SK-N-SH (cell line): ENCODE measurements around the gene TDRKH. TPM values are rescaled to one million over a fixed set of nuclear protein-coding genes. Genes with fewer than 3 reads are reported as not detected.
A peak's percentile ranks its signal among the peaks of the same experiment; 100 is the strongest.
"Not testable (repeated sequence)": the region's sequence is repeated elsewhere in the genome, so short reads cannot be mapped to it uniquely, and the experiment has no call there.

Source experiments
- CTCF ChIA-PET: fragments of 300-600, 350-600 bp; formaldehyde crosslinking; extraction: SDS; loops from one replicate; lab custom pipeline; 2021; lab: Yijun Ruan, JAX
- POLR2A ChIA-PET: fragments of 350-600 bp; sonication (Branson Sonifier 250); formaldehyde crosslinking; extraction: SDS; loops from one replicate; lab custom pipeline; 2020; ENCODE audit warnings: antibody characterized with exemption, inconsistent platforms; lab: Yijun Ruan, JAX
- DNase-seq: peaks from one replicate; pipeline ENCODE4 v3.0.0; 2012
- H2AFZ ChIP-seq: fragments of 200-600 bp; sonication (generic); 2 replicates; pipeline ENCODE4 v1.8.1; 2016; ENCODE audit warnings: antibody characterized with exemption, mild to moderate bottlenecking, low read depth
- H3F3A ChIP-seq: fragments of 200-600 bp; sonication (generic); replicated peaks from 2 replicates; pipeline ENCODE3; 2016; ENCODE audit warnings: antibody characterized with exemption, mild to moderate bottlenecking; ENCODE audit not compliant: insufficient read depth
- H3K27ac ChIP-seq, 2 experiments: fragments of 200-500 bp in 1 of 2; fragments of 200-600 bp in 1 of 2; sonication (Bioruptor generic) in 1 of 2; sonication (generic), shearing (Covaris generic) in 1 of 2; 2 replicates each; pipeline versions ENCODE4 v1.5.1 to v1.6.1; 2014 to 2016; ENCODE audit warnings: low read depth in 2 of 2, inconsistent platforms in 1 of 2, low read length in 1 of 2, mild to moderate bottlenecking in 1 of 2, mixed read lengths in 1 of 2
- H3K27me3 ChIP-seq: fragments of 200-600 bp; sonication (generic), shearing (Covaris generic); 2 replicates; pipeline ENCODE4 v1.6.1; 2016; ENCODE audit warnings: mixed run types; ENCODE audit not compliant: insufficient read depth
- H3K36me3 ChIP-seq, 2 experiments: fragments of 200-500 bp in 1 of 2; fragments of 200-600 bp in 1 of 2; sonication (Bioruptor generic) in 1 of 2; sonication (generic) in 1 of 2; replicated peaks in 1 of 2; 2 replicates each; pipeline versions ENCODE3 to v1.5.1; 2014 to 2016; ENCODE audit warnings: low read length in 1 of 2, mild to moderate bottlenecking in 1 of 2; ENCODE audit not compliant: insufficient read depth in 2 of 2, control insufficient read depth in 1 of 2
- H3K4me1 ChIP-seq, 2 experiments: fragments of 200-500 bp in 1 of 2; fragments of 200-600 bp in 1 of 2; sonication (Bioruptor generic) in 1 of 2; sonication (generic), shearing (Covaris generic) in 1 of 2; 2 replicates each; pipeline versions ENCODE4 v1.5.1 to v1.6.1; 2014 to 2016; ENCODE audit warnings: low read depth in 1 of 2, low read length in 1 of 2, mixed run types in 1 of 2; ENCODE audit not compliant: insufficient read depth in 2 of 2, control insufficient read depth in 1 of 2
- H3K4me2 ChIP-seq: fragments of 200-600 bp; sonication (generic), shearing (Covaris generic); 2 replicates; pipeline ENCODE4 v1.6.1; 2017; ENCODE audit warnings: mixed run types
- H3K4me3 ChIP-seq, 2 experiments: fragments of 200-500 bp in 1 of 2; fragments of 200-600 bp in 1 of 2; sonication (Bioruptor generic) in 1 of 2; sonication (generic), shearing (Covaris generic) in 1 of 2; 2 replicates each; pipeline versions ENCODE4 v1.5.1 to v1.8.1; 2014 to 2016; ENCODE audit warnings: low read depth in 2 of 2, inconsistent platforms in 1 of 2, low read length in 1 of 2, mild to moderate bottlenecking in 1 of 2, mixed read lengths in 1 of 2, moderate library complexity in 1 of 2
- H3K79me2 ChIP-seq: fragments of 200-600 bp; sonication (generic); 2 replicates; pipeline ENCODE4 v1.8.1; 2017; ENCODE audit warnings: mild to moderate bottlenecking; ENCODE audit not compliant: insufficient read depth
- H3K9ac ChIP-seq: fragments of 200-600 bp; sonication (generic); 2 replicates; pipeline ENCODE4 v1.6.1; 2017; ENCODE audit warnings: mixed run types
- H3K9me2 ChIP-seq: fragments of 200-600 bp; sonication (generic); 2 replicates; pipeline ENCODE4 v1.6.1; 2017; ENCODE audit warnings: mixed run types
- H3K9me3 ChIP-seq: fragments of 200-600 bp; sonication (generic); 2 replicates; pipeline ENCODE4 v1.6.1; 2017; ENCODE audit warnings: mixed run types, mild to moderate bottlenecking, moderate library complexity
- H4K20me1 ChIP-seq: fragments of 200-600 bp; sonication (generic); 2 replicates; pipeline ENCODE4 v1.6.1; 2017; ENCODE audit warnings: mild to moderate bottlenecking, mixed run types; ENCODE audit not compliant: insufficient read depth
- CHD2 ChIP-seq: fragments of 150-350 bp; IDR thresholded peaks from 2 replicates; pipeline ENCODE4 v1.6.1; 2018; ENCODE audit warnings: low read length; ENCODE audit not compliant: partially characterized antibody
- EP300 ChIP-seq, 2 experiments: IDR thresholded peaks; 2 replicates each; pipeline versions ENCODE4 v1.4.0 to v1.6.1; 2012; ENCODE audit warnings: borderline replicate concordance in 1 of 2, low read depth in 1 of 2, low read length in 1 of 2
- EZH2phosphoT487 ChIP-seq: fragments of 200-600 bp; sonication (generic); IDR thresholded peaks from 2 replicates; pipeline ENCODE4 v1.6.1; 2017; ENCODE audit warnings: low read depth, mixed run types, mild to moderate bottlenecking, antibody characterized with exemption, moderate library complexity, borderline replicate concordance
- FOSL2 ChIP-seq: IDR thresholded peaks from 2 replicates; pipeline ENCODE4 v1.4.0; 2012; ENCODE audit warnings: low read depth, mild to moderate bottlenecking, moderate library complexity, borderline replicate concordance
- FOXJ3 ChIP-seq: sonication (generic); formaldehyde crosslinking; IDR thresholded peaks from 2 replicates; pipeline ENCODE4 v1.5.1; 2020; ENCODE audit warnings: mild to moderate bottlenecking, missing genetic modification reagents
- GABPA ChIP-seq: IDR thresholded peaks from 2 replicates; pipeline ENCODE4 v1.4.0; 2012; ENCODE audit warnings: low read depth, mild to moderate bottlenecking
- MEF2A ChIP-seq: IDR thresholded peaks from 2 replicates; pipeline ENCODE4 v1.4.0; 2012; ENCODE audit warnings: low read depth, borderline replicate concordance
- MXI1 ChIP-seq: IDR thresholded peaks from 2 replicates; pipeline ENCODE4 v1.6.1; 2012; ENCODE audit warnings: mild to moderate bottlenecking, low read depth, low read length, improper control_type of control experiment
- NFIC ChIP-seq: IDR thresholded peaks from 2 replicates; pipeline ENCODE4 v1.4.0; 2012; ENCODE audit warnings: borderline replicate concordance
- RAD21 ChIP-seq: IDR thresholded peaks from 2 replicates; pipeline ENCODE4 v1.6.1; 2012; ENCODE audit warnings: mild to moderate bottlenecking, low read length
- RCOR1 ChIP-seq: fragments of 150-350 bp; IDR thresholded peaks from 2 replicates; pipeline ENCODE4 v1.6.1; 2017; ENCODE audit warnings: antibody characterized with exemption, low read length
- RFX5 ChIP-seq: IDR thresholded peaks from 2 replicates; pipeline ENCODE4 v1.6.1; 2012; ENCODE audit warnings: mild to moderate bottlenecking, improper control_type of control experiment, low read length
- SMC3 ChIP-seq: IDR thresholded peaks from 2 replicates; pipeline ENCODE4 v1.6.1; 2012; ENCODE audit warnings: low read depth, low read length, improper control_type of control experiment
- TAF1 ChIP-seq: IDR thresholded peaks from 2 replicates; pipeline ENCODE4 v1.6.1; 2012; ENCODE audit warnings: low read depth, mild to moderate bottlenecking, low read length, moderate library complexity, borderline replicate concordance
- YY1 ChIP-seq: IDR thresholded peaks from 2 replicates; pipeline ENCODE4 v1.4.0; 2012; ENCODE audit warnings: low read depth, mild to moderate bottlenecking
- WGBS: methylation state at CpG from one replicate; pipeline ENCODE4 v1.1.6; 2017; ENCODE audit warnings: low lambda C conversion rate; 5-methylcytosine and 5-hydroxymethylcytosine counted together
- polyA plus RNA-seq, 3 experiments: library from polyadenylated mRNA; depleted of rRNA; stranded (reverse); fragments of >200 nt; gene quantifications; 2 replicates each; pipeline ENCODE4 v1.2.3, GENCODE V29; 2012
- TF ChIP-seq, protein P1 (sequence below): IDR thresholded peaks from 2 replicates; pipeline ENCODE4 v1.4.0; 2012; ENCODE audit warnings: low read depth, borderline replicate concordance

Gene TDRKH
- polyA plus RNA-seq, 1 of the 3 experiments (the other 2 are of a cell fraction): 1.9 TPM

DNA sequence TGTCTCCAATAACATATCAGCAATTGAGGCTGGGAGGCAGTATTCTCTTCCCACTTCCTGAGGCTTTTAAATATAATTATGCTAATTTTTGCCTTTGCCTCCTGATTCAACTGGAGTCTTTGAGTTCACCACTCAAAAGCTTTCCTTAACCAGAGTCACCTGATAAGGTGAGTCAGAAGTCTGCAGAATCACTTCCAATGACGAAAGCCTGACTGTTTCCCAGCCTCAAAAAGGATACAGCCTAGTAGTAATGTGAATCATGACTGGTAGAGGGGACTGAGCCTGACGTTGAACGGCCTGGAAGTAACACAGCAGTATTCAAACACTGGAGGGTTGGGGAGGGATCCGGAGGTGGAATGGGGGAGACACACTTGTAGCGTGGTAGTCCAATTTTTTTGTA lies 16.6 kb downstream of the TDRKH start:
- CTCF ChIA-PET: no interaction called here
- H3K4me2 ChIP-seq: no peak overlapping the region
- 63% methylated on average over 5 of the region's 5 CpGs for WGBS
- no peaks in the 10 kb centered on the region for H3K9me3 ChIP-seq
- peaks cover 3 to 13% of the 10 kb centered on the region in 2 experiments for H3K36me3 ChIP-seq
- no peaks in the 10 kb centered on the region for H3K27me3 ChIP-seq
- POLR2A ChIA-PET: no interaction called here
- H4K20me1 ChIP-seq: no peaks in the 10 kb centered on the region
- no peaks in the 10 kb centered on the region for H3F3A ChIP-seq
- H3K9me2 ChIP-seq: no peaks in the 10 kb centered on the region
- H3K79me2 ChIP-seq: no peaks in the 10 kb centered on the region
- H2AFZ ChIP-seq: no peak overlapping the region
- H3K4me3 ChIP-seq: no peak overlapping the region
- TF ChIP-seq CHD2 (no peak), EZH2phosphoT487 (no peak)
- H3K4me1 ChIP-seq: no peaks in the 10 kb centered on the region
- no peak overlapping the region for H3K9ac ChIP-seq
- H3K27ac ChIP-seq: no peak overlapping the region
- DNase-seq: no peak

DNA sequence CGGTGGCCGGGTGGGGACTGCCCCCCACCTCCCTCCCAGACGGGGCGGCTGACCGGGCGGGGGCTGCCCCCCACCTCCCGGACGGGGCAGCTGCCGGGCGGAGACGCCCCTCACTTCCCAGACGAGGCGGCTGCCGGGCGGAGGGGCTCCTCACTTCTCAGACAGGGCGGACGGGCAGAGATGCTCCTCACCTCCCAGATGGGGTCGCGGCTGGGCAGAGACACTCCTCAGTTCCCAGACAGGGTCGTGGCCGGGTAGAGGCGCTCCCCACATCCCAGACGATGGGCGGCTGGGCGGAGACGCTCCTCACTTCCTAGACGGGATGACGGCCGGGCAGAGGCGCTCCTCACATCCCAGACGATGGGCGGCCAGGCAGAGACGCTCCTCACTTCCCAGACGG lies 21.0 kb downstream of the TDRKH start:
- CTCF ChIA-PET: not testable (repeated sequence)

DNA sequence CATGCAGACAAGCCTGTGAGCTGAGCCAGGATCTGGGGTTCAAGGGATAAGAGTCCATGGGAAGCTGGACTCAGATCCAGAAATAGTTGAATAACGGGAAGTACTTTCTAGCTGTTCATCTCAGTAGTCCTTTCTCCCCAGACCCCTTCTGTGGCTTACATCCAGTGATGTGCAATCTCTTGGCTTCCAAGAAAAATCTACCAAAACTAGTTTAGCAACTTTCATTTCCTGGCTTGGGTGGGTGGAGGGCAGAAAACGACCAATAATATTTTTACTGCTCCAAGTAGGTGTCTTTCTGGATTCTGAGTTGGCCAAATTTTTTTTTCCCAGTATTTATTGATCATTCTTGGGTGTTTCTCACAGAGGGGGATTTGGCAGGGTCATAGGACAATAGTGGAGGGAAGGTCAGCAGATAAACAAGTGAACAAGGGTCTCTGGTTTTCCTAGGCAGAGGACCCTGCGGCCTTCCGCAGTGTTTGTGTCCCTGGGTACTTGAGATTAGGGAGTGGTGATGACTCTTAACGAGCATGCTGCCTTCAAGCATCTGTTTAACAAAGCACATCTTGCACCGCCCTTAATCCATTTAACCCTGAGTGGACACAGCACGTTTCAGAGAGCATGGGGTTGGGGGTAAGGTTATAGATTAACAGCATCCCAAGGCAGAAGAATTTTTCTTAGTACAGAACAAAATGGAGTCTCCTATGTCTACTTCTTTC lies 21.8 kb downstream of the TDRKH start:
- H3K4me1 ChIP-seq, H2AFZ ChIP-seq, H3K4me2 ChIP-seq, H3K9ac ChIP-seq, H3K36me3 ChIP-seq, H3K9me3 ChIP-seq, H3F3A ChIP-seq, H4K20me1 ChIP-seq, H3K9me2 ChIP-seq, H3K27ac ChIP-seq, POLR2A ChIA-PET, H3K79me2 ChIP-seq, H3K27me3 ChIP-seq, H3K4me3 ChIP-seq, DNase-seq: not testable (repeated sequence)
- 49% methylated on average over 3 of the region's 7 CpGs for WGBS
- CTCF ChIA-PET: interaction anchor here (1.5 kb wide), 1 partner anchor 67 kb away, joined by 5 read pairs; no protein-coding TSS in a partner anchor

More for the DNA sequence above, 21.0 kb downstream of the TDRKH start:
- H3K27me3 ChIP-seq, H3K9me3 ChIP-seq, H3K4me1 ChIP-seq, POLR2A ChIA-PET, H2AFZ ChIP-seq, H3K79me2 ChIP-seq, DNase-seq, H3K4me3 ChIP-seq, H4K20me1 ChIP-seq, H3K27ac ChIP-seq, H3K4me2 ChIP-seq, H3K36me3 ChIP-seq, H3K9me2 ChIP-seq, H3F3A ChIP-seq, H3K9ac ChIP-seq: not testable (repeated sequence)
- WGBS: no CpG with 5 or more reads among the region's 34 CpGs

DNA sequence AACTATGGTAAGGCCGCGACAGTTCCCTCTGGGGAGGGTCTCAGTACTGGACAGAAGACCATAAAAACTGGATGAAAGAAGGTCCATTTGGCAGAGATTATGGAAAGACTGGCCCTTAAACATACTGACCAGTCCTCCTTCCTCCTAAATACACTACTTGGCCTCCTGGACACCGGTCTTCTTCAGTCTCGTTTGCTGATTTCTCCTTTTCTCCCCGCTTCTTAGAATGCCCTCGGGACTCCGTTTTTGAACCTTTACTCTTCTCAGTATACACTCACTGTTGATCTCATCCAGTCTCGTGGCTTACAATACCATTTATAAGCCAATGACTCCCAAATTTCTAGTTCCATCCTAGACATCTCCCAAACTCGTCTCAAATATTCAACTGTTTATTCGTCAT lies 26.3 kb downstream of the TDRKH start:
- H3K9me2 ChIP-seq: no peaks in the 10 kb centered on the region
- ChIA-PET POLR2A (interaction anchor here (0.7 to 2.1 kb wide), 8 partner anchors 11 to 145 kb away, joined by 3 to 9 read pairs (median 4); partner anchors contain the start of genes TDRKH and THEM4), CTCF (interaction anchor here (0.8 to 2.0 kb wide), 7 partner anchors 13 to 118 kb away, joined by 3 to 7 read pairs (median 4); partner anchors contain the start of gene TDRKH)
- H3K4me1 ChIP-seq: peaks cover 0 to 10% of the 10 kb centered on the region in 2 experiments; a peak in 2 of 4 replicates
- H3K79me2 ChIP-seq: peaks cover 18% of the 10 kb centered on the region
- H3K4me3 ChIP-seq: peak overlapping the region; percentile 79 to 91
- peak overlapping the region; percentile 99 for H2AFZ ChIP-seq
- peak overlapping the region; percentile 90 for H3K4me2 ChIP-seq
- no peaks in the 10 kb centered on the region for H4K20me1 ChIP-seq
- H3K9ac ChIP-seq: peak overlapping the region; percentile 91
- 58% methylated on average over 10 of the region's 10 CpGs for WGBS
- H3K9me3 ChIP-seq: no peaks in the 10 kb centered on the region
- H3K27me3 ChIP-seq: no peaks in the 10 kb centered on the region
- DNase-seq: peak; percentile 40
- H3F3A ChIP-seq: peaks cover 6% of the 10 kb centered on the region
- peaks cover 18 to 29% of the 10 kb centered on the region in 2 experiments for H3K36me3 ChIP-seq
- H3K27ac ChIP-seq: peak overlapping the region; percentile 72 to 93
- no peak for TF ChIP-seq TAF1
- no peak for TF ChIP-seq FOSL2
- no peak for TF ChIP-seq MXI1
- no peak for TF ChIP-seq SMC3
- no peak for TF ChIP-seq RFX5
- TF ChIP-seq RCOR1: no peak
- no peak for TF ChIP-seq YY1
- TF ChIP-seq, protein P1, sequence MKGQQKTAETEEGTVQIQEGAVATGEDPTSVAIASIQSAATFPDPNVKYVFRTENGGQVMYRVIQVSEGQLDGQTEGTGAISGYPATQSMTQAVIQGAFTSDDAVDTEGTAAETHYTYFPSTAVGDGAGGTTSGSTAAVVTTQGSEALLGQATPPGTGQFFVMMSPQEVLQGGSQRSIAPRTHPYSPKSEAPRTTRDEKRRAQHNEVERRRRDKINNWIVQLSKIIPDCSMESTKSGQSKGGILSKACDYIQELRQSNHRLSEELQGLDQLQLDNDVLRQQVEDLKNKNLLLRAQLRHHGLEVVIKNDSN: no peak
- no peak for TF ChIP-seq GABPA
- no peak for TF ChIP-seq FOXJ3 (CRISPR knock-in tag)
- TF ChIP-seq MEF2A: no peak
- no peak for TF ChIP-seq NFIC
- TF ChIP-seq EP300 (IDR thresholded peaks at IDR 0.05; ENCODE audit: borderline replicate concordance in 1 of 2, low read depth in 1 of 2, low read length in 1 of 2): no peak
- no peak for TF ChIP-seq RAD21
